ENCODE data around the gene HS6ST2. TPM values are rescaled to one million over a fixed set of nuclear protein-coding genes. Genes with fewer than 3 reads are reported as not detected.

The HS6ST2 gene
- total and polyA plus RNA-seq, 9 of the 15 experiments (the other 6 are each of a cell fraction or from before 2014, with no cell fraction given) = not detected

GRCh38 chrX:132909643-132910042 is 48.8 kb downstream of the HS6ST2 start:
- Histone ChIP-seq H3K79me2 (ENCODE audit: control insufficient read depth, insufficient read depth, low read length) (no peaks in the 10 kb centered on the region), H4K20me1 (replicated peaks; ENCODE audit: control insufficient read depth, insufficient read depth, low read length) (no peaks in the 10 kb centered on the region), H3K4me1 (replicated peaks in 1 of 2; ENCODE audit: control insufficient read depth in 2 of 2, insufficient read depth in 2 of 2, low read length in 2 of 2) (no peaks in the 10 kb centered on the region), H2AFZ (ENCODE audit: low read depth, low read length) (no peak overlapping the region), H3K27ac (ENCODE audit: extremely low read depth, low read depth, low read length) (no peak overlapping the region), H3K4me2 (ENCODE audit: insufficient read depth, low read length) (no peak overlapping the region), H3K9me1 (ENCODE audit: control insufficient read depth, insufficient read depth, low read length) (no peaks in the 10 kb centered on the region), H3K4me3 (no peak overlapping the region), H3K9ac (ENCODE audit: insufficient read depth in 1 of 2, low read depth in 2 of 2, low read length in 2 of 2) (no peak overlapping the region), H3K27me3 (ENCODE audit: control insufficient read depth in 2 of 2, insufficient read depth in 2 of 2, low read length in 2 of 2) (no peaks in the 10 kb centered on the region), H3K9me3 (replicated peaks; ENCODE audit: control insufficient read depth, insufficient read depth, low read depth, low read length) (no peaks in the 10 kb centered on the region), H3K36me3 (ENCODE audit: control insufficient read depth, insufficient read depth, low read length) (no peaks in the 10 kb centered on the region)
- ATAC-seq (no peak), DNase-seq (ENCODE audit: extremely low read depth in 1 of 4, low spot score in 3 of 4) (no peak), FAIRE-seq (no peak)
- intact Hi-C loops (cut with micrococcal nuclease) (no loop called here), in situ Hi-C loops (cut with MboI) (no loop called here)
- BruUV-seq (replicated peaks) = no TSS peak
- ChIA-PET CTCF (ENCODE audit: low intra/inter-chr PET ratio) (no interaction called here), POLR2A (interaction anchor here (0.6 kb wide), 1 partner anchor 59 kb away, joined by 3 read pairs; no protein-coding TSS in a partner anchor)
- WGBS (ENCODE audit: insufficient coverage, low coverage, missing lambda C conversion rate) = 0% methylated on average over 3 of the region's 4 CpGs
- TF ChIP-seq BRCA1 (IDR thresholded peaks at IDR 0.05) = no peak
- no peak for TF ChIP-seq BRCA1 (CRISPR knock-in tag; IDR thresholded peaks at IDR 0.05)
- TF ChIP-seq ZBTB11 (CRISPR knock-in tag; IDR thresholded peaks at IDR 0.05) = no peak
- no peak for TF ChIP-seq ZC3H8 (IDR thresholded peaks at IDR 0.05)
- TF ChIP-seq ATF2 (CRISPR knock-in tag; IDR thresholded peaks at IDR 0.05) = no peak
- TF ChIP-seq TFAM (CRISPR knock-in tag; conservative IDR thresholded peaks at IDR 0.05) = no peak
- no peak for TF ChIP-seq NR3C1 (CRISPR knock-in tag; IDR thresholded peaks at IDR 0.05)
- no peak for TF ChIP-seq ZBTB7A (IDR thresholded peaks at IDR 0.05; ENCODE audit: borderline replicate concordance, control insufficient read depth, low read depth, low read length)
- no peak for TF ChIP-seq ZNF592 (IDR thresholded peaks at IDR 0.05)
- no peak for TF ChIP-seq ZNF785 (CRISPR knock-in tag; IDR thresholded peaks at IDR 0.05)
- TF ChIP-seq BRF1 (IDR thresholded peaks at IDR 0.05; ENCODE audit: borderline replicate concordance, extremely low read depth, insufficient read length) = no peak
- no peak for TF ChIP-seq GTF2B (IDR thresholded peaks at IDR 0.05; ENCODE audit: extremely low read depth, insufficient read length)

Data from K562 (cell line).